HG03575 (cell line): ENCODE results near the gene FIG4.
"Not testable (repeated sequence)": the region's sequence is repeated elsewhere in the genome, so short reads cannot be mapped to it uniquely, and the experiment has no call there.

ENCODE experiments used
- ATAC-seq: cut with Tn5 transposase; IDR thresholded peaks from one replicate; pipeline ENCODE4 v1.9.1; 2021; ENCODE audit not compliant: unreplicated experiment, insufficient number of reproducible peaks, low FRiP score; ENCODE audit errors: extremely low read depth

FIG4 gene

DNA sequence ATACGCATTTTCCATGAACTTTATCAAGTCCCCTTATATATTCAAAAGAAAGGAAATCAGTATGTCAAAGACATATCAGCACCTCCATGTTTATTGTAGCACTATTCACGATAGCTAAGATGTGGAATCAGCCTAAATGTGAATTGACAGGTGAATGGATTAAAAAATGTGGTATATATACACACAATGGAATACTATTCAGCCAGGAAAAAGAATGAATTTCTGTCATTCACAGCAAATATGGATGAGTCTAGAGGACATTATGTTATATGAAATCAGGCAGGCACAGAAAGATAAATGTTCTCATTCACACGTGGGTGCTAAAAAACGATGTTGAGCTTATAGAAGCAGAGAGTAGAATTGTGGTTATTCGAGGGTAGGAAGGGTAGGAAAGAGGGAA is 5.3 kb downstream of the FIG4 start:
- ATAC-seq: no peak

DNA sequence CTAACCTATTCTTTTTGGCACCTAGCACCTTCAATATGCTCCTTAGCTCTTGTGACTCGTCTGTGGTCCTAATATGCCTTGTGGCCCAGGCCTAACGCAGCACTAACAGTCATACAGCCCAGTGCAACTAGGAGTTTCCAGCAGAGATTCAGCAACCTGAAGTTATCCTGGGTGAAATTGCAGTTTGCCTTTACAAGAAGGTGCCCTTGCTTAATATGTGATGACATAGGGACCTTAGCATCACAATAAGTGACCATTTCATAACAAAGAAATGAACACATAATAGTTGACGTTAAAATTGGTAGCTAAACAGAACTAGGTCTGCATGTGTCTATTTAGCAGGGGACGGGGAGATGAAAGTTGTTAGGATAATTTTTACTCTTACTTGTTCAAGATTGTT is 10.1 kb downstream of the FIG4 start:
- ATAC-seq: no peak

DNA sequence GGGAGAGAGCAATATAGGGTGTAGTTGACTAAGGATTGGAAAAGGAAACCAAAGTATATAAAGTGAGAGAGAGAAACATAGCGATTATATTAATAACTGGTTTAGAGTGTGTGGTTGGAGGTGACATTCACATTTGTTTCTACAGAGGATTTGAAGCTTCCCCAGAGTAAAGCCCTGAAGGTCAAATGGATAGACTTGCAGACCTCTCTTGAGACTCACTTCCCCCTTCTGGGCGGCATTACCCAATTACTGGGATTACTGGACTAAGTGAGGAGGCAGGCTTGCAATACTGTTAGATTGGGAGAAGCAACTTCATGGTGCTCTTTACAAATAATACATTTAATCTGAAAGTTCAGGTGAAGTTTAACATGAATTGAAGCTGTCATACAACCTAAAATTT is 10.7 kb downstream of the FIG4 start:
- ATAC-seq: no peak

DNA sequence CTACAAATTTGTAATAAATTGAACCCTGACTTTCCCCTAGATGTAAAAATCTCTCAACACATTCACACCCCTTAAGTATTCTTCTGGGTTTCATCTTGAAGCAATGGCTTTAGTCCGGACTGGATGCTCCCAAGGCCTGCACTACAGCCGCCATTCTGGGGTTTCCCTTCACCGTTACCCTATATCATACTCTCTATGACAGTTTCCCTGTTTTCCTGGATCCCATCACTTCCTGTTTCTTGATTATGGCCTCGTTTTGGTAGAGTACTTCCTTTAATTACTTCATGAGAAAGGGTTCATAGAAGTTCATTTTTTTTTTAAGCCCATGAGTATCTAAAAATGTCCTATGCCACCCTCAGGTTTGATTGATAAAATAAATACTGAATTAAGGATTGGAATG is 11.7 kb downstream of the FIG4 start:
- no peak for ATAC-seq

DNA sequence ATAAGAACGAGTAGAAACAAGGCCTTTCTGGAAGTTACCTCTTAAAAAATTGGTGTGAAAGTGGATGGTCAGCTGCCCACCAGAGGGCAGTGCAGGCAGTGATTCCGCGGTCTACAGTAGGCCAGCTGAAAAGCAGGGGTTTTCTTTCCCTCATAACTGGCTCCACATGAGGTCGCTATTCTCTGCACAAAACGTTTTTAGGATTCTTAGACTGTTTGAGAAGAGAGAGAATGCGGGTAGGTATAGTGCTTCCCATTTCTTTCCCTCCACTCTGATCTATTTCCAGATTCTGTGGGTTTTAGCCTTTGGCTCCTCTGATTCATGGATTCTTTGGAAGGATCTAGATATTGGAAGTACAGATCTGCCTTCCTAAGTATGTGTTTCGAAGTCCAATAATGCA is 14.2 kb downstream of the FIG4 start:
- no peak for ATAC-seq

DNA sequence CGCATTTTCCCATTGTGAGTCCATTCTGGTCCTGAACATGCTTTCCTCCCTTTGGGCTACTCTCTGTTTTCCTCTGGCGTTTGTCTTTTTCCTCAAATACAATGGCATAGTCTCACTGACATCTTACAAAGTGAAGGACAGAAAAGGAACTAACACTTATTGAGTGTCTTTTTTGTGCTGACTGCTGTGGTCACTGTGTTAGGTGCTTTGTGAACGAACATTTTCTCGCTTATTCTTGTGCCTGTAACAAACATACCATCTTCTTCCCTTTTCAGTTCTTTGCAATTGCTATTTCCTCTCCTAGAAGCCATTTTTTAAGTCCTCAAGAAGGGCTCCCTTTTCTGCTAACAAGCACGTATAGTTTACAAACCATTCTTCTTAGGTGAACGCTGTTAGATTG is 15.4 kb downstream of the FIG4 start:
- ATAC-seq: no peak

GRCh38 chr6:109708099-109708498 is 17.0 kb downstream of the FIG4 start:
- not testable (repeated sequence) for ATAC-seq

DNA sequence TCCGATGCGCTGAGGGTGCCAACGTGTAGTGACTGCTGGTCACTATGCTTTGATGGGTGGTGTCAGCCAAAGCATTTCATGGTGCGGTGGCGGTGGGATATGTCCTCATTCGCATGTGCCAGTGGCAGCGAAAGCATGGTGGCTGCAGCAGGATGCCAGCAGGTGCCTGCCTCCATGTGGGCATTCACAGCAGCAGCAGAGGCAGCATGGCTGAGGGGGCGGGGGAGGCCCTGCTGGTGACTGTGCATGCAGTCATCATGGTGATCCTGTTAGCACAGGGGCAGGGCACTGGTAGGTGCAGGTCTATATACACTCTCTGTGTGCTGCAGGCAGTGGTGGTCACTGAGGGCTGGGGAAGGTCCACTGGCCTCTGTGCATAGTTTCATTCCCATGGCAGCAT is 22.0 kb downstream of the FIG4 start:
- ATAC-seq: no peak

DNA sequence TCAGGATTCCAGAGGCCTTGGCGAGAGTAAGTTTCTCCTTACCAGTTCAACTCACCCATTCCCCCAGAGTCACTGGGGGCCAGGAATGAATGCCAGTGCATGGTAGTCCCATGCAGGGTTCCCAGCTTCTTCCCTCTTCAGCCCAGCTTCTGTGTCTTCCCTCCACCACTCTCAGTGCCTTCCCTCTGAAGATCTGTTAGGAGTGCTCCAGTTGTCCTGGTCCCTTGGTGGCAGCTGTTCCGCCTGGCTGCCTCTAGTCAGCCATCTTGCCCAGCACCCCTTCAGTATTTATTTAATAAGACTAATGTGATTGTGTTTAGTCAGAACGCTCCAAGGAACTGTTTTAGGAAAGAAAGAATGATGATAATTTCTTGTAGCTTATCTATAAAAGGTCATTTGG is 23.1 kb downstream of the FIG4 start:
- no peak for ATAC-seq

- ATAC-seq: no peak
These were observed 23.5 kb downstream of the FIG4 start for GRCh38 chr6:109714611-109715010.

- ATAC-seq: no peak
These were observed 24.5 kb downstream of the FIG4 start for GRCh38 chr6:109715616-109716015.

GRCh38 chr6:109717971-109718370 is 26.9 kb downstream of the FIG4 start:
- ATAC-seq: no peak

DNA sequence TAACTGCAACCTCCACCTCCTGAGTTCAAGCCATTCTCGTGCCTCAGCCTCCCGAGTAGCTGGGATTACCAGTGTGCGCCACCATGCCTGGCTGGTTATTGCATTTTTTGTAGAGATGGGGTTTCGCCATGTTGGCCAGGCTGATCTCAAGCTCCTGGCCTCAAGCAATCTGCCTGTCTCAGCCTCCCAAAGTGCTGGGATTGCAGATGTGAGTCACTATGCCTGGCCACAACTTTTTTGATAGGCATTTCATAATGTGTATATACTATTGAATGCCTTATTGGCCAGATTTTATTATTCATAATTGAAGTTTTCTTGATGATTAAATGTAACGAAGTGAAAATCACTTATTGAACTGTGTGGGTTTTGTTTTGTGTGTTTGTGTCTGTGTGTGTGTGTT is 27.9 kb downstream of the FIG4 start:
- ATAC-seq: no peak

DNA sequence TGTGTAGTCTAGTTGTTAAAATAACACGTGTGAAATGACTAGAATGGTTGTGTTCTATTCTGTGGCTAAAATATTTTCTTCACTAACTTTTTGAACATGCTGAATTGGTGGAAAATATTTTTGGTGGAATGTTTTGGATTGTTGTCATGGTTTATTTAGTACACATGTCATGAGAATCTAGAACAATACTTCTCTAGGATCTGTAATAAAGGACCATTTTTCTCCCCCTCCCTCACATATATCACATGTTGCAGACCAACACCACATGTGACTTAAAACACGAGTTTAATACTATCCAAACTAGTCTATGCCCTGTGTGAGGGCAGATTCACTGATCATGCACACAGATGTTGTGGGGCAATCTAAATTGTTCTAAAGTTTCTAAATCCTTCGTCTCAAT is 29.2 kb downstream of the FIG4 start:
- ATAC-seq: no peak

- no peak for ATAC-seq
These were observed 30.9 kb downstream of the FIG4 start for GRCh38 chr6:109722011-109722410.

DNA sequence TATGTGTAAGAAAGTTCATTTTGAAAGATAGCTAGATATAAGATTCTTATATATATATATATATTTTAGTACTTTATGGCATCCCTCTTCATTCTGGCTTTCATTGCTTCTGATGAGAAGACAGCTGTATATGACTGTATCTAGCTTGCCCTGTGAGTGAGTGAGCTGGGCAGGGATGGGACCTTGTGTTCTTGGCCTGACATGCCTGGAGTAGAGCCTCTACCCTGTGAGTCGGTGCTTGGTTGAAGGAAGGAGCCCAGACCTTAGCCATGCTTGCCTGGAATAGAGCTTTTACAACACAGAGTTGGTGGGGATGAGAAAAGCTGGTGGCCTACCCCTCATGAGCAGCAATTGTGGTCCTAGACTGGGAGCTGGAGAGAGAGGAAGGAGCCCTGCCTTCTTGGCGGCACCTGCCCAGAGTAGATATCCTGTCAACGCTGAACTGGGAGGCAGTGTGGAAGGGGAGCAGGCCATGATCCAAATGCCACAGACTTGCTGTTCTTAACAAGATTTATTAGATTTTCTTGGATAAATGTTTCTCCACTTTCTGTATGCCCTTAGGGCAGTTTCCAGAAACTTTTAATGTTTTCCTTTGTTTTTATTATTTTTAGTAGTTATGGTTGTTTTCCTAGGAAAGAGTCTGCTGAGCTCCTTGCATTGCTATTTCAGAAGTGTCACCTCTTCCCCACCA is 31.6 kb downstream of the FIG4 start:
- ATAC-seq: no peak

DNA sequence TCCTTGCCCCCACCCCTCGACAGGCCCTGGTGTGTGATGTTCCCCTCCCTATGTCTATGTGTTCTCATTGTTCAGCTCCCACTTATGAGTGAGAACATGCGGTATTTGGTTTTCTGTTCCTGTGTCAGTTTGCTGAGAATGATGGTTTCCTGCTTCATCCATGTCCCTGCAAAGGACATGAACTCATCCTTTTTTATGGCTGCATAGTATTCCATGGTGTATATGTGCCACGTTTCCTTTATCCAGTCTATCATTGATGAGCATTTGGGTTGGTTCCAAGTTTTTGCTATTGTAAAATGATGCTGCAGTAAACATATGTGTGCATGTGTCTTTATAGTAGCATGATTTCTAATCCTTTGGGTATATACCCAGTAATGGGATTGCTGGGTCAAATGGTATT is 34.2 kb downstream of the FIG4 start:
- ATAC-seq: not testable (repeated sequence)

DNA sequence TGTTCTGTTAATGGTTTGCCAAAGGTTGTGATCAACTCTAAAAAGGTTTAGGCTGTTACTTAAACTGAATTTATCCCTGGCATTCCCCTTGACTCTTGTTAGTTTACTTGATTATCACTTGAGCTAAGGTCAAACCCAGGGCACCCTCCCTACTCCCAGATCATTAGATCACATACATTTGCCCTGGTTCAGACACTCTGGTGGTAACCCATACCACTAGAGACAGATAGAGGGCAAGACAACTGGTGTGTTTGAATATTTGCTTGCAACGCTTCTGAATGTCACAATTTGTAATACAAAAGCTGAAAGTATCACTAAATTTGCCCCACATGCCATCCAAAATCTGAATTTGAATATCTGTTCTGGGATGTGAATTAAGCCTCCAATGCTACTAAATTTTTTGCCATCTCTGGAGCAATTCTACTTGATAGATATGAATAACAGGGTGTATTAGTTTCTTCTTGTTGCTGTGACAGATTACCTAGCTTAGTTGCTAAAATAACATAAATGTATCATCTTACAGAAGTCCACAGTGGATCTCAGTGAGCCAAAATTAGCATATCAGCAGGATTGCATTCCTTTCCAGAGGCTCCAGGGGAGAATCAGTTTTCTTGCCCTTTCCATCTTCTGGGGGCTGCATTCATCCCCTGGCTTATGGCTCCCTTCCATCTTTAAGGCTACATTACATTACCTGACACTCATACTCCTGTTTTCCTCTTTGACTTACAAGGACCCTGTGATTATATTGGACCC is 45.4 kb downstream of the FIG4 start:
- no peak for ATAC-seq

DNA sequence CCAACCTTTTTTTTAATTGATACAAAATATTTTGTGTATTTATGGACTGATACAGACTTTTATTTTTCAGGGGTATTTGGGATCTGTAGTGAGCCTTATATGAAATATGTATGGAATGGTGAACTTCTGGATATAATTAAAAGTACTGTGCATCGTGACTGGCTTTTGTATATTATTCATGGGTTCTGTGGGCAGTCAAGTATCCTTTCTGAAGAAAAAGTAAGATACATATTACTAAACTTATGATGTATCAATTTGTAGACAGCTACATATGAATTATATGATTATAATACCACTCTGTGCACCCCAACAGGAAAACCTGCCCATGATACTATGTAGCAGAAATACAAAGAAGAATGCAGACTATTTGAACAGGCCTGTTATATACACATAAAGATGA is 47.2 kb downstream of the FIG4 start:
- ATAC-seq: no peak

DNA sequence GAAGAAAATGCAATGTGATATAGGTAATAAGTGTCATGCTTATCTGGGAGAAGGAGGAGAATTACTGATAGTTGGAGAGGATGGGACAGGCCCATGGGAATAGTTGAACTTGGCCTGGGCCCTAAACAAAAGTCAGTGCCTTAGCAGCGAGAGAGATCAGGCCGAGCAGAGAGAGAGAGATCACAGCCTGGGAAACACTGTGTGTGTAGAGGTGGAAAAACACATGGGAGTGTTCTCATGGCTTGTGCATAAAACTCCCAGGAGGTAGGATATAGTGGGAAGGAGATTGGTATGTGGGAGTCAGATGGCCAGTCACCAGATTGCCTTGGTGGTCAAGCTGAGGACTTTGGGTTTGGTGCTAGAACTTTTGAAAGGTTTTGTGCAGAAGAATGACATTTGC is 47.6 kb downstream of the FIG4 start:
- no peak for ATAC-seq

DNA sequence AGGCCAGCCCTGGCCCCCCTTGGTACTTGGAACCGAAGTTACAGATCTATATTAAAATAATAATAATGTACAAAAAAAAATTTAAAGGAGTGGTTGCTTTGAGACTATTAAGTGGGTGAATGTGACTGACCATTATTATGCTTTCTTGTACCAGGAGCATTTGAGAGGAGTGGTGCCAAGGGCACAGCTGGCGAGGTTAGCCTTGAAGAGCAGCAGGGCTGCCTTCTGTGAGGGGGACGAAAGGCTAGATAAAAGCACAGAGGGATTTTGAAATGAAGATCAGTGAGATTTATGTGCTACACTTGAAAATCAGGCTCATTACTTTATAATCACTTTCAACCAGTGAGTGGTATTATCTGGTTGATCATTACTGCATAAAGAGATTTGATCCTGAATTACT is 48.6 kb downstream of the FIG4 start:
- no peak for ATAC-seq
